Adipocyte (in vitro differentiated cells): ENCODE data around the gene TBK1.
"Not testable (repeated sequence)": the region's sequence is repeated elsewhere in the genome, so short reads cannot be mapped to it uniquely, and the experiment has no call there.

ENCODE experiments used
- DNase-seq: peaks from one replicate; pipeline ENCODE4 v3.0.0-alpha.2; 2015; ENCODE audit warnings: low read depth
- H3K27me3 ChIP-seq: replicated peaks from 2 replicates; pipeline ENCODE4 v1.7.0; 2013; ENCODE audit warnings: mild to moderate bottlenecking, low read length, moderate library complexity; ENCODE audit not compliant: control insufficient read depth, insufficient read depth
- H3K36me3 ChIP-seq: 2 replicates; pipeline ENCODE4 v1.7.0; 2013; ENCODE audit warnings: low read length, mild to moderate bottlenecking, moderate library complexity; ENCODE audit not compliant: control insufficient read depth, insufficient read depth, severe bottlenecking
- H3K4me1 ChIP-seq: 2 replicates; pipeline ENCODE4 v1.7.0; 2013; ENCODE audit warnings: mild to moderate bottlenecking, low read length, moderate library complexity; ENCODE audit not compliant: control insufficient read depth, insufficient read depth
- H3K4me3 ChIP-seq: 2 replicates; pipeline ENCODE4 v1.7.0; 2013; ENCODE audit warnings: mild to moderate bottlenecking, low read length, moderate library complexity
- H3K9ac ChIP-seq: 2 replicates; pipeline ENCODE4 v1.7.0; 2013; ENCODE audit warnings: mild to moderate bottlenecking, low read length, moderate library complexity
- H3K9me3 ChIP-seq: 2 replicates; pipeline ENCODE4 v1.7.0; 2013; ENCODE audit warnings: mild to moderate bottlenecking, low read length, moderate library complexity; ENCODE audit not compliant: control insufficient read depth

The TBK1 gene

GRCh38 chr12:64526859-64527258, 74.9 kb downstream of the TBK1 start:
- DNase-seq, result peak; percentile 28
- Histone ChIP-seq H3K9me3 (no peaks in the 10 kb centered on the region), H3K9ac (no peak overlapping the region), H3K36me3 (no peaks in the 10 kb centered on the region), H3K4me3 (no peak overlapping the region), H3K4me1 (peaks cover 18% of the 10 kb centered on the region), H3K27me3 (no peaks in the 10 kb centered on the region)

DNA sequence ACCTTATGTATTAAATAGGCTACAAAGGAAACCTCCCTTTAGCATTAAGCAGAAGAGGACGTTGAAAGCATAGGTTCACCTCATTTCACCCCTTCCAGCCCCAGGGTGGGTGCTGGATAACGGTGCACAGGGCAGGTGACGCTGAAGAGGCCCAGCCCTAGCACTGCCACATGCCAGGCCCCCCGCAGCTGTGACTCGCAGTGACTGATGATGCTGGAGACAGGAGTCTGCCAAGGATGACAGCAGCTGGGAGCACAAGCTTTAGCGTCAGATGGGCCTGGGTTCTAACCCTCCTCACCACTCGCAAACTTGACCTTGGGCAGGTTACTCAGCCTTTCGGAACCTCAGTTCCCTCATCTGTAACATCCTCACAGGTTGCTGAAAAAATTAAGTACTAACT, 76.7 kb downstream of the TBK1 start:
- H3K9me3 ChIP-seq, result no peaks in the 10 kb centered on the region
- no peaks in the 10 kb centered on the region for H3K27me3 ChIP-seq
- H3K4me3 ChIP-seq, result no peak overlapping the region
- no peak for DNase-seq
- peaks cover 1% of the 10 kb centered on the region for H3K4me1 ChIP-seq
- H3K9ac ChIP-seq, result no peak overlapping the region
- H3K36me3 ChIP-seq, result no peaks in the 10 kb centered on the region

DNA sequence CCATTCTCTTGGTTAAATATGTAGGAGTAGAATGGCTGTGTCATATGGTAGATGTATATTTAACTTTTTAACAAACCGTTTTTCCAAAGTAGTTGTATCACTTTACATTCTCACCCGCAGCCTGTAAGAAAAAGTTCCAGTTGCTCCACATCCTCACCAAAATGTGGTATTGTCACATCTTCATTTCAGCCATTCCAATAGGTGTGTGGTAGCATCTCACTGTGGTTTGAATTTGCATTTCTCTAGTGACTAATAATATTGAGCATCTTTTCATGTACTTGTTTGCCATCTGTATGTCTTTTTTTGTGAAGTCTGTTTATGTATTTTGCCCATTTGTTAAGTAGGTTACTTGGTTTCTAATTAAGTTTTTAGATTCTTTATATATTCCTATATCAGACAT, 78.6 kb downstream of the TBK1 start:
- H3K4me3 ChIP-seq, result no peak overlapping the region
- no peaks in the 10 kb centered on the region for H3K9me3 ChIP-seq
- peaks cover 5% of the 10 kb centered on the region for H3K27me3 ChIP-seq
- no peaks in the 10 kb centered on the region for H3K36me3 ChIP-seq
- DNase-seq, result no peak
- no peaks in the 10 kb centered on the region for H3K4me1 ChIP-seq
- no peak overlapping the region for H3K9ac ChIP-seq

- Histone ChIP-seq H3K4me1 (no peaks in the 10 kb centered on the region), H3K36me3 (no peaks in the 10 kb centered on the region), H3K27me3 (peaks cover 5% of the 10 kb centered on the region), H3K9me3 (no peaks in the 10 kb centered on the region), H3K9ac (no peak overlapping the region), H3K4me3 (no peak overlapping the region)
- no peak for DNase-seq
Measured at GRCh38 chr12:64531665-64532334, 79.9 kb downstream of the TBK1 start.

GRCh38 chr12:64532734-64533351, 80.9 kb downstream of the TBK1 start:
- Histone ChIP-seq H3K36me3 (no peaks in the 10 kb centered on the region), H3K9ac (no peak overlapping the region), H3K4me3 (no peak overlapping the region), H3K4me1 (no peaks in the 10 kb centered on the region), H3K27me3 (peaks cover 5% of the 10 kb centered on the region), H3K9me3 (no peaks in the 10 kb centered on the region)
- DNase-seq, result no peak

DNA sequence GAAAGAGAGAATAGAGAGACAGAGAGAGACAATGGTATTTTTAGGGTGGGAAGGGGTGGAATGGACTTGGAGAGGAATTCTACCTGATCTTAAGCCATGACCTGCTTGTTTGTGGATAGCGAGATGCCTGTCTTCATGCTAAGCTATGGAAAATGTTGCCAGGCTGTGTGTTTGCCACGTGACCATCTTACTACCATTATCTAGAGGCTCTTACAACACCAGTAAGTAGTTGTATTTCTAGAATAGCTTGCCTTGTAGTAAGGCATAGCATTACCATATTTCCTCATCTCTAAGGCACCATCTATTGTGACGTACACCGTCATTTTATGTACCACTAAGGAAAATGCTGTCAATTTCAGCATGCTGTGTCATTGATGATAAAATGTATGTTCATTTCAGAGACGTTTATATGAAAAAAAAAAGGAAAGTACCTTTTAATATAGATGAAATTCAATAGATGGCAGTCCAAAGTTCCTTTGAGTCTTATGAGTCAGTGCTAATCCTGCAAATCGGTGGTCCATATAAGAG, 82.8 kb downstream of the TBK1 start:
- Histone ChIP-seq H3K27me3 (peaks cover 5% of the 10 kb centered on the region), H3K36me3 (no peaks in the 10 kb centered on the region), H3K4me1 (no peaks in the 10 kb centered on the region), H3K4me3 (no peak overlapping the region), H3K9me3 (no peaks in the 10 kb centered on the region), H3K9ac (no peak overlapping the region)
- no peak for DNase-seq

GRCh38 chr12:64538121-64538520, 86.2 kb downstream of the TBK1 start:
- no peak overlapping the region for H3K9ac ChIP-seq
- peaks cover 5% of the 10 kb centered on the region for H3K27me3 ChIP-seq
- H3K4me1 ChIP-seq, result peaks cover 3% of the 10 kb centered on the region
- no peak for DNase-seq
- no peaks in the 10 kb centered on the region for H3K9me3 ChIP-seq
- H3K4me3 ChIP-seq, result no peak overlapping the region
- no peaks in the 10 kb centered on the region for H3K36me3 ChIP-seq

DNA sequence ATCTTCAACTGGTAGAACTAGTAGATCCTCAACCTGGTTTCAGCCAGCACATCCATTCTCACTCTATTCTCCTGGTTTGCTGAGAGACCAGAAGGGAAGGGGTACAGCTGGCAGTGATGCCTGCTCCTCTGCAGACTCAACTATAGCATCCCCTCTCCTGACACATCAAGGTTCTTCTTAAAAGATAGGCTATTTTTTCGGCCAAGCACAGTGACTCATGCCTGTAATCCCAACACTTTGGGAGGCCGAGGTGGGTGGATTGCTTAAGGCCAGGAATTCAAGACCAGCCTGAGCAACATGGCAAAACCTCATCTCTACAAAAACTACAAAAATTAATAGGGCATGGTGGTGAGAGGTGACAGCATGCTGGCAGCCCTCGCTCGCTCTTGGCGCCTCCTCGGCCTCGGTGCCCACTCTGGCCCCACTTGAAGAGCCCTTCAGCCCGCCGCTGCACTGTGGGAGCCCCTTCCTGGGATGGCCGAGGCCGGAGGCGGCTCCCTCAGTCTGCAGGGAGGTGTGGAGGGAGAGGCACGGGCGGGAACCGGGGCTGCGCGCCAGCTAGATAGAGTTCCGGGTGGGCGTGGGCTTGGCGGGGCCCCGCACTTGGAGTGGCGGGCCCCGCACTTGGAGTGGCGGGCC, 90.6 kb downstream of the TBK1 start:
- H3K4me3 ChIP-seq, H3K36me3 ChIP-seq, H3K9ac ChIP-seq, H3K9me3 ChIP-seq, H3K4me1 ChIP-seq, H3K27me3 ChIP-seq: not testable (repeated sequence)
- peak; percentile 54 for DNase-seq

DNA sequence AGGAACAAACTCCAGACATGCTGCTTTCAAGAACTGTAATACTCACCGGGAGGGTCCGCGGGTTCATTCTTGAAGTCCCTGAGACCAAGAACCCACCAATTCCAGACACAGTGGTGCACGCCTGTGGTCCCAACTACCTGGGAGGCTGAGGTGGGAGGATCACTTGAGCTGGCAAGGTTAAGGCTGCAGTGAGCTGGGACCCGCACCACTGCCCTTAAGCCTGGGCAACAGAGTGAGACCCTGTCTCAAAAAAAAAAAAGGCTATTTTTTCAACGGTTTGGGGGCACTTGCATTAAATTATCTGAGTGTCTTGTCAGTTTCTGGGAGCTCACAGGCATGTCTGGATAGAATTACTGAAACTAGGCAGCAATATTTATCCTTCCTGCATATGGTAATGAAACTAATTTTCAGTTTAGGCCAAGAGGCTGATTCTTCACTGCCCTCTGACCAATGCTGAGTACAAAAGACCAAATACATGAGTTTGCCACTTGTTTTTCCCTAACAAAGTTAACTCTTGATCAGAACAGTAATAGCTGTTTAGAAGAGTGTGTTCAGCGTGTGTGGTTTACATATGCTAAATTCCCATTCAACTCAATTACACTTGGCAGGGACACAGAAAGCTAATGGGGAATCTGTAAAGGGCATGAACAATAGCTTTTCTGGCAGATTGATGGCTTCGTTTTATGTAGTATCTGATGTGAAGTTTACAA, 92.6 kb downstream of the TBK1 start:
- Histone ChIP-seq H3K4me3 (no peak overlapping the region), H3K36me3 (no peaks in the 10 kb centered on the region), H3K9ac (no peak overlapping the region), H3K27me3 (no peaks in the 10 kb centered on the region), H3K9me3 (no peaks in the 10 kb centered on the region), H3K4me1 (peaks cover 3% of the 10 kb centered on the region)
- no peak for DNase-seq

DNA sequence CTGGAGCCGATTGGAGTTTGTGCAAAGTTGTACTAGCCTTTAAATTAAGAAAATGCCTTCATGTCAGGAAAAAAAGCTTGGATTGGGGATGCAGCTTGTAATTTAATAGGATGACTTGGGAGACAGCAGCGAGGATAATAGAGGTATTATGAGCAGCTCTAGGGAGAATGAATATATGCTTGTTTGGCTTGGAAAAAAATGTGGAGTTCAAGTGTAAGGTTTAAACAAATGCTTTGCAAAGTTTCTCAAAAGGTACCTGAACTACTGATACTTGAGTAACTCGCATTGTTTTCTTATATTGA, 93.1 kb downstream of the TBK1 start:
- Histone ChIP-seq H3K4me3 (no peak overlapping the region), H3K4me1 (peaks cover 7% of the 10 kb centered on the region), H3K9me3 (no peaks in the 10 kb centered on the region), H3K27me3 (no peaks in the 10 kb centered on the region), H3K36me3 (no peaks in the 10 kb centered on the region), H3K9ac (no peak overlapping the region)
- no peak for DNase-seq

DNA sequence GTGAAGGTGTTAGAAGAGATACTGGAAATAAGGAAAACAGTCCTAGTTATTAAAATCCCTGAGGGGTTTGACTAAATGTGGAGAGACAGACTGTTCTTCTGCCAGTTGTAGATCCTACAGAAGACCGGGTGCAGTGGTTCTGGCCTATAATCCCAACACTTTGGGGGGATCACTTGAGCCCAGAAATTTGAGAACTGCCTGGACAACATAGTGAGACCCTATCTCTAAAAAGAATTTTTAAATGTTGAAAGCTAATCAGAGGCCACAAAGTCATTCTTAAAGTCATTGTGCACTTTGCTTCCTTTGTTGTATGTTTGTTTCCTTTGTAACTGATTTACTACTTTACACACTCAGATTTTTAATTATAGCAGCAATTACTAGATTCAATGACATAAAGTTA, 97.2 kb downstream of the TBK1 start:
- Histone ChIP-seq H3K4me1 (peaks cover 22% of the 10 kb centered on the region), H3K9me3 (no peaks in the 10 kb centered on the region), H3K4me3 (no peak overlapping the region), H3K27me3 (peaks cover 3% of the 10 kb centered on the region), H3K9ac (no peak overlapping the region), H3K36me3 (no peaks in the 10 kb centered on the region)
- DNase-seq, result no peak
